Spleen (tissue), 7 donors: Measurements from ENCODE around the gene PDK2.

Experiments
- CTCF ChIP-seq, 11 experiments: fragments of 200-600 bp in 7 of 11; fragments of 450-650 bp in 4 of 11; sonication (generic) in 4 of 11; IDR thresholded peaks in 8 of 11; conservative IDR thresholded peaks in 3 of 11; 1 replicate in 7 of 11; 2 replicates in 4 of 11; pipeline versions ENCODE4 v1.4.0 to v1.8.0; 2016 to 2021; ENCODE audit warnings: antibody characterized with exemption in 11 of 11, inconsistent platforms in 4 of 11, mild to moderate bottlenecking in 1 of 11
- POLR2A ChIP-seq, 3 donors: fragments of 450-650 bp; IDR thresholded peaks; one replicate each; pipeline ENCODE4 v1.5.1; 2017; ENCODE audit warnings: antibody characterized with exemption in 3 of 3, mild to moderate bottlenecking in 1 of 3
- donor health status: DM: no; HTN: no; CAD: no; lungs with moderate emphysema.
- donor health status: DM: no; HTN: no; CAD: no.
- donor health status: DM: no; HTN: no; CAD: no.

- no peak for TF ChIP-seq CTCF (IDR thresholded peaks at IDR 0.05 in 8 of 11, conservative IDR thresholded peaks at IDR 0.05 in 3 of 11)
- no peak for TF ChIP-seq POLR2A (IDR thresholded peaks at IDR 0.05)
Observed at GRCh38 chr17:50047083-50047482, 48.1 kb upstream of the PDK2 start.
